ENCODE data around the gene LYL1.

The LYL1 gene

DNA sequence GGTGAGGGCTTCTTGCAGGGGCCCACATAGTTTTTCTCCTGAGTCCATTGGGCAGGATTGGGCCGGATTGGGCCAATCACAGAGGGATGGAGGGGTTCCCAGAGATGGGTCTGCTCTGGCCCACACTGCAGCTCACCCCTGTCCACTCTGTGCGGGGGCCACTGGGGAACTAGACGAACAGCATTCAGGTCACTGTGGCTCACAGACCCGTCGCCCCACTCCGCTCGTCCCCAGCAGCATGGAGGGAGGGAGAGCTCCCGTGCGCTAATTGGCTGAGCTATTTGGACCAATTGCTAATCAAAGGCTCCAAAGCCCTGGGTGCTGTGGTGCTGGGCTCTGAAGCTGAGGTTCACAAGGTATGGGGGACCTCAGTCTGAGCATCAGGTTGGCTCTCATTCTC, 26.7 kb upstream of the LYL1 start:
- DNase-seq (ENCODE audit: low read depth) = no peak

DNA sequence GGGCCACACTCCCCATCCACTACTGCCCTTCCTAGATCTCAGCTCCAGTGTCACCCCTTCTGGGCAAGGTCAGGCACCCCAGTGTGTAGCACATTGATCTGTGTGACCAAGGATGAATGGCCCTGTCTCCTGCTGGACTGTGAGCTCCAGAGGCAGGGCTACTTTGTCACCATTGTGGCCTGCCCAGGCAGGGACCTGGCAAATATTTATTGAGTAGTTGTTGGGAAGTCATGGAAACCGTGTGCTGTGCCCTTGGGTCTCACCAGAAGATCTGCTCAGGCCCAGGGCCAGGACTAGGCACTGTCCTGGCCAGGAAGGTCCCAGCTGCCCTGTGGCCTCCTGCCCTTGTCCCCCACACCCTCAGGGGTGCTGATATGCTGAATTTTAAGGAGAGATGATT, 25.9 kb upstream of the LYL1 start:
- DNase-seq (ENCODE audit: low read depth) = no peak

DNA sequence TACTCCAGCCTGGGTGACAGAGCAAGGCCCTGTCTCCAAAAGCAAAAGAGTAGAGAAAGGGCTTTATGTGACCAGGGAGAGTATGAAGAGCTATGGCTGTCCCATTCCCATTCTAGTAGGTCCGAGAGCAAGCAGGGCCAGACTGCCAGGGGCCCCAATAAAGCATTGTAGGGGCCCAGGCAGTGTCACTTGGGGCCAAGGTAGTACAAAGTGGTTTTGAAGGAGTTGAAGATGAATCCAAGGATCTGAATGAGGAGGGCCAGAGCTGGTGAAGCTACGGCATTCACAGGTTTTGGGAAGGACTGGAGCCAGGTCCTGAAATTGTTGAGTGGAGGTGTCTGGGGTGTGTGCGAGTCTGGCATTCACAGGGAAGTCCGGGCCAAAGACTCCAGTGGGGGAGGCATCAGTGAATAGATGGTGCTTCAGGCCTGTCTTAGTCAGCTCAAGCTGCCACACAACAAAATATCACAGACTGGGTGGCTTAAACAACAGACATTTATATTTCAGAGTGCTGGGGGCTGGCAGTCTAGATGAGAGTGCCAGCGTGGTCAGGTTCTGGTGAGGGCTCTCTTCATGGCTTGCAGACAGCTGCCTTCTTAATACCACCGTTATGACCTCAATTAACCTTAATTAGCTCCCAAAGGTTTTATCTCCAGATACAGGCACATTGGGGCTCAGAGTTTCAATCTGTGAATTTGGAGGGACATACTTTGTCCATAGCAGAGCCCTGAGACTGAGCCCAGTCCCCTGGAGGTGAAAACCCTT, 25.3 kb upstream of the LYL1 start:
- DNase-seq (ENCODE audit: low read depth) = no peak

DNA sequence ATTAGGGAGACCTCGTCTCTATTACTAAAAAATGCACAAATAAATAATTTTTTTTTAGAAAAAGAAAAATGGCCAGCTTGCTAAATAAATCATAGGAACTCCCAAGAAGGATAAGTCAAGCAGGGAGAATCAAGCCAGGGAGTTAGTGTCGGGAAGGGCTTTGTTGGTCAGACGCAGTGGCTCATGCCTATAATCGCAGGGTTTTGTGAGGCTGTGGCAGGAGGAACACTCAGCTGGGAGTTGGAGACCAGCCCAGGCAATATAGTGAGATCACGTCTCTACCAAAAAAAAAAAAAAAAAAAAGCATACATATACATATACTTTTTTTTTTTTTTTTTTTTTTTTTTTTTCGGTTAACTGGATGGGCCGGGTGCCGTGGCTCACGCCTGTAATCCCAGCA, 24.4 kb upstream of the LYL1 start:
- no peak for DNase-seq (ENCODE audit: low read depth)

DNA sequence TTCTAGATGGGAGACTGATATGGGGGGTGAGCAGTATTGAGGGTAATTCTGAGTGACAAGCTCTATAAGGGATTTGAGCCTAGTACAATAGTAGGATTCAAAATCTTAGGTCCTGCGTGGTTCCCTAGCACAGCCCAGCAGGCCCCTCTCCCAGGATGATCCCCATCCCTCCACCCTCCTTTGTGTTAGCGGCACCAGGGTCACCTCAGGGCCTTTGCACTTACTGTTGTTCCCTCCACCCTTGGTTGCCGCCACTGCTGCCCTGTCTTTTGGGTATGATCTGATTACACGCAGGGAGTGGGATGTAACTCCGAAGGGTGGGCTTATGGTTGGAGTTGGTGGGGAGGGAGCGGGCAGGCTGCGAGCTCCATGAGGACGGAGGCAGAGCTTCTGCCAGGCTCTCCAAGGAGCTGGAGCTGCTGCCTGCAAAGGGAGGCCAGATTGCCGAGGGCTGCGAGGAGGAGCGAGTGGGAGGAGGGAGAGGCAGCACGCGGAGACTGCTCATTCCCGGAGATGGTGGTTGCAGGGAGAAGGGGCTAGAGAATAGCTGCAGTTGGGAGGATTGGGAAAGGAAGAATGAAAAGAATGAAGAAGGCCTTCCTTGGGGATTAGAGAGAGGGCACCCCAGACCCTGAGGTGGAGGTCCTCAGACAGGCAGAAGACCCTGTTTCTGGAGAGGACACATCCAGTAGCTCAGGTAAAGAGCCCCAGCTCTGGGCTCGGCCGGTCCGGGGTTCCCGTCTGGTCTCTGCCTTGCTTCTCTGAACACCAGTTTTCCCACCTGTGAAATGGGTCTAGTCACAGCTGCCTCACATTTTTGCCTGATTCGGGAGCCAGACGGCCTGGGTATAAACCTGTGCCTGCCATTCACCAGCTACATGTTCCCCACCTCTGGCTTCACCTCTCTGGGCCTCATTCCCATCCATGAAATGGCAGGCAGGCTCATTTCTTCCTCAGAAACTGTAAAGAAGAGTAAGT, 20.6 kb upstream of the LYL1 start:
- no peak for DNase-seq (ENCODE audit: low read depth)

DNA sequence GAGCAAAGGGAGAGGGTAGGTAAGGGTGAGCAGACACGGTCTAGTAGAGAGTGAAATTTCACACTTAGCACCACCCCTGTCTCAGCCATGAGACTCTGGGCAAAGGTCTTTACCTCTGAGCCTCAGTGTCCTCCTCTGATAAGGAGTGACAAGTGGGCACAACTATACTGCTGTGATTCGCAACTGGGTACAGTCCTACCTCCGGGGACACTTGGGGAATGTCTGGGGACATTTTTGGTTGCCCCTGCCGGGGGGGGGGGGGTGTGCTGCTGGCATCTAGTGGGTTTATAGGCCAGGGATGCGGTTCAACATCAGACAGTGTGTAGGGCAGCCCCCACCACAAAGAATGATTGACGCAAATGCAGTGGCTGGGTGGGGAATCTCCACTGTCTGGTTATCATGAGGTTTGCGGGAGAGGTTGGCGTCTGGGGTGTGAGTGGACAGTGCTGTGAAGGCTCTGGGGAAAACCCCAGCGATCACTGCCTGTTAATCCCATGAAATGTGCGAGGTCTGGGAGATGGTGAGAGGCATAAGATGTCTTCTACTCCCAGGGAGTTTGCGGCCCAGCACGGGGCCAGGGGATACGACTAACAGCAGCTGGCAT, 19.7 kb upstream of the LYL1 start:
- no peak for DNase-seq (ENCODE audit: low read depth)

DNA sequence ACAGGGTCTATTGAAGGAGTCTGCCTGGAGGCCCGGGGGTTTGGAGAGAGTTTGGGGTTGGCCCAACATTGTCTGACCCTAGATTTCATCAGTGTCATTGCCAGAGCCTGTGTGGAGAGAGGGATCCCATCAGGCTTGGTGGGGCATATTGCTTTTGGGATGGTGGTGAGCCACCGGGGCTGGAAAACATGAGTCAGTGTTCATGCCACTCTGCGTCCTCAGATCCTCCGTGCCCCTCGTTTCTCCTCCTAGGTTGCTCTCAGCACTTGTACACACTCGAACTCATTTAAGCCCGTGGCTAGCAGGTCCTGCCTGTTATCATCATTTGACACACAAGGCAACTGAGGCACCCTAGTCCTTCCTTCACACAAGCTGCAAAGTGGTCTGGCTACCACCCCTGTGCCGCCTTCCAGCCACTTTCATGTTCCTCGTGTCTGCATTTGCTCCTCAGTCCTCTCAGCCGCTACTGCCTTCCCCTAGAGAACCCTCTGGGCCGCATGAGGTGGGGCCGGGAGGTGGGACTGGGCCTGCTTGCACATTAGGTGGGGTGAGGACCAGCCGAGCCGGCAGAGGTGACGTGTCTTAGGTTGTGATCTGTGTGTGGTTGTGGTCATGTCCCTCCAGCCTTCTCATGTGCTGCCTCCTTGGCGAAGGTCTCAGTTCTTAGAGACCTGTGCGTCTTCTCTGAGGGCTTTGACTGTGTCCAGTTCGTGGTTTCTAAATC, 19.1 kb upstream of the LYL1 start:
- no peak for DNase-seq (ENCODE audit: low read depth)

DNA sequence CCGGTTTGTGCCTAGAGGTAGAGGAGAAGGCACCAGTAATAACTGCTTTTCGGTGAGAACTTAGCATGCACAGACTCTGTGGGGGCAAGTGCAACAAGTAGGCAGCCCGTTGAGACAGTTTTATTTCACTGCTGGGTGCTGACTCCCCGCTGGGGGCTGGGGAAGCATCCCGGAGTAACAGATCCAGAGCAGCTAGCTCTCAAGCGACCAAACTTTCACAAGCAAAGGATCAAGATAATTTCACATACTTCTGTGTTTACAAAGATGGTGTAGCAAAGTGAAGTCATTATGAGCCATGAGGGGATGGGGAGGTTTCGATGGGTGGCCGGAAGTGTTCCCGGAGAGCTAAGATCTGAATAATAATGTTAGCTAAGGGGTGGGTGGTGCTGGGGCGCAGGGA, 18.2 kb upstream of the LYL1 start:
- no peak for DNase-seq (ENCODE audit: low read depth)

DNA sequence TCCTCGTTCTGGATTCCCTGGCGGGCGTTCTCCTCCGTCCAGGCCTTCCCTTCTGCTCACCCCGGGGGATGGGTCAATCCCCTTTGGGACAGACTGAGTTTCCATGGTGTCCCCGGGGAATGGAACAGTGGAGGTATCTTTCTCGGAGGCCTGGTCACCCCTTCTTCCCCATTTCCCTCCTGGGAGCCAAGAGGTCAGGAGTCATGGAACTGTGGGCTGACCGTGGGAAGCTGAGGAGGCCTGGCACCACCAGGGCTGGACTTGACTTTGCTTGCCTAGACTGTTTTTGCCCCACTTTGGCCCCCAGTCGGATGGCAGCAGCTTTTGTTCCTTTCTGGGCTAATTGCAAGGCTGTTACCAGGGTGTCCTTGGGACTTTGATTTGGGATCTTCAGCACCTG, 17.4 kb upstream of the LYL1 start:
- no peak for DNase-seq (ENCODE audit: low read depth)

DNA sequence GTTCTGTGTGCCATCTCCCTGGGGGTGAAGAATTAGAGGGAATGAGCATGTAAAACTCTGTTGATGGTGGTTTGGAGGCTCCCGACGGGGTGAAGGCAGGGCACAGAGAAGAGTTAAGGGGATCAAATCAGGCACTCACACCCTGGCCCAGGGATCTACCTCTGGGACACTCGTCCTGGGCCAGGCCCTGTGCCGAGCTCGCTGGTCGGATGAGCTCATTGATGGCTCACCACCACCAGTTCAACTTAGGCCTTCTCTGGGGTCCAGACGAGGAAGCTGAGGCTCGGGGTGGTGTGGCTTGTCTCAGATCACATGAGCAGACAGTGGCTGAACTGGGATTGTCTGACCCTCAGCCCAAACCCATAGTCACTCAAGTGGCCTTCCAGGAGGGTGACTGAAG, 17.0 kb upstream of the LYL1 start:
- no peak for DNase-seq (ENCODE audit: low read depth)

DNA sequence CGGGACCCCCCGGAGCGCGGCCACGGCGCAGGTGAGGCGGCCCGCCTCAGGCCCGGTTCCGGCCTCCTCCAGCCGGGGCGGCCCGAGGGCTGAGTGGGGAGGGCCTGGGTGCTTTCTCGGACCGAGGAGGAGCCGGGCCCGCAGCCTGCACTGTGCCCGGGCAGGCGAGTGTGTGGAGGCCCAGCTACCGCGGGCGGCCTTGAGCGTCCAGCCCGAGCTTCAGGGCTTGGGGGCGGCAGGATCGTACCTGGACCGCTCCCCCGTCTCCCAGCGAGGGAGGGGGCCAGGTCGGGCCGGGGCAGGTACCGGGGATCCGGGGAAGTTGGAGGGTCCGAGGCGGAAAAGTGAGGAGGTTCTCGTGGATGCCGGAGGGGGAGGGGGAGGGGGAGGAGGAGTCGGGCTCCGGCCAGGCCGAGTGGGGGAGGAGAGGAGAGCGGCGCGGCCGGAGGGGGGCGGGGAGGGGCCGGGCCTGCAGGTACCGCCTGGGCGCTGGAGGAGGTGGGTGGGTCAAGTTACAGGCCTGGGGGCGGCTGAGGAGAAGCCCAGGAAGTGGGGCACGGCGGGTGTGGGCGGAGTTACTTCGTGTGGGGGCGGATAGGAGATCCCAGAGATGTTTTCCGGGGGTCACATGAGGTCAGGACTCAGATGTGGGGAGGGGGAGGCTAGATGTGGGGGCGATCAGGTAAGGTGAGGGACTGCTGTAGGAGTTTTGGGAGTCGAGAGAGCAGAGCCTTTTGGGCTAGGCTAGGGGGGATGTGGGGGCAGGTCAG, 16.0 kb upstream of the LYL1 start:
- DNase-seq (ENCODE audit: low read depth) = no peak

DNA sequence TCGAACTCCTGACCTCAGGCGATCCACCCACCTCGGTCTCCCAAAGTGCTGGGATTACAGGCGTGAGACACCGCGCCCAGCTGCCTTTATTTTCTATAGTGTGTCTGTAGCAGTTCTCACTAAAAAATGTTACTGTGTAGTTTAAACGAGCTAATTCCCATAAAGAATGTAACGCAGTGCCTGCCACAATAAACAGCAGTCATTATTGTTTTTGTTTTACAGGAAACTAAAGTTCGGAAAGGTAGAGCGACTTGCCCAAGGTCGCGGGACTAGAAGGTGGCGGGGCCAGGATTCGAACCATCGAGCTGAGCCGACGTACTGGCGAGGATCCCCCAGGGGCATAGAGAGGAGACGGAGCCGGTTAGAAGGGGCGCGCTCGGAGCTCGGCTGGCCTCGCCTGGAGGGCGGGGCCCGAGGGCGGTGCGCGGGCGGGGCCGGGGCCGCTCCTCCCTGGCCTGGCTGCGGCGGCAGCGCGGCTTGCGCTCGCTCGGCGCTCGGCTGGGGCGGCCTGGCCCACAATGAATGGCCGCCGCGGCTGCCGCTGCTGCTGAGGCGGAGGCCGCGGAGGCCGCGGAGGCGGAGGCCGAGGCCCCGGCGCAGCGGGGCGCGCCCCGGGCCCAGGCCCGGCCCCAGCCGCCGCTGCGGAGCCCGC, 15.2 kb upstream of the LYL1 start, which contains the start of gene NACC1:
TSS of gene NACC1 (plus strand) at position 493 of the 652 bp plus-strand sequence. CDS start 16,944 bp downstream, outside the sequence.
- DNase-seq (ENCODE audit: low read depth) = peak; percentile 86

DNA sequence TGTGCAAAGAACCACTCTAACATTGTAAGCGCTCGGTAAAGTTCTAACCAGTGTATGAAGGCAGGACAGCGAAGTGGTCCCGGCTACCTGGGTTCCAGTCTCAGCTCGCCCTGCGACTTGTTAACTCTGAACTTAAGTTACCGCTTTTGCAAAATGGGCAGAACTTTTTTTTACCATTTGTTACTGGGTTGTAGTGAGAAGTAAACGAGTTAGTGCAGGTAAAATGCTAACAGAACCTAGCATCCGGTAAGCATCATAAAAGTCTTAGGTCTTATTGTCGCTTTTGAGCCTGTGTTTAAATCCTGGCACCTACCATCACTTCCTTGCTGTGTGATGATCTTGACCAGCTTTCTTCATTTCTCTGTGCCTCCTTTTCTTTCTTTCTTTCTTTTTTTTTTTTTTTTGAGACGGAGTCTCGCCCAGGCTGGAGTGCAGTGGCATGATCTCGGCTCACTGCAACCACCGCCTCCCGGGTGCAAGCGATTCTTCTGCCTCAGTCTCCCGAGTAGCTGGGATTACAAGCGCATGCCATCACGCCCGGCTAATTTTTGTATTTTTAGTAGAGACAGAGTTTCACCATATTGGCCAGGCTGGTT, 14.6 kb upstream of the LYL1 start:
- DNase-seq (ENCODE audit: low read depth) = no peak

DNA sequence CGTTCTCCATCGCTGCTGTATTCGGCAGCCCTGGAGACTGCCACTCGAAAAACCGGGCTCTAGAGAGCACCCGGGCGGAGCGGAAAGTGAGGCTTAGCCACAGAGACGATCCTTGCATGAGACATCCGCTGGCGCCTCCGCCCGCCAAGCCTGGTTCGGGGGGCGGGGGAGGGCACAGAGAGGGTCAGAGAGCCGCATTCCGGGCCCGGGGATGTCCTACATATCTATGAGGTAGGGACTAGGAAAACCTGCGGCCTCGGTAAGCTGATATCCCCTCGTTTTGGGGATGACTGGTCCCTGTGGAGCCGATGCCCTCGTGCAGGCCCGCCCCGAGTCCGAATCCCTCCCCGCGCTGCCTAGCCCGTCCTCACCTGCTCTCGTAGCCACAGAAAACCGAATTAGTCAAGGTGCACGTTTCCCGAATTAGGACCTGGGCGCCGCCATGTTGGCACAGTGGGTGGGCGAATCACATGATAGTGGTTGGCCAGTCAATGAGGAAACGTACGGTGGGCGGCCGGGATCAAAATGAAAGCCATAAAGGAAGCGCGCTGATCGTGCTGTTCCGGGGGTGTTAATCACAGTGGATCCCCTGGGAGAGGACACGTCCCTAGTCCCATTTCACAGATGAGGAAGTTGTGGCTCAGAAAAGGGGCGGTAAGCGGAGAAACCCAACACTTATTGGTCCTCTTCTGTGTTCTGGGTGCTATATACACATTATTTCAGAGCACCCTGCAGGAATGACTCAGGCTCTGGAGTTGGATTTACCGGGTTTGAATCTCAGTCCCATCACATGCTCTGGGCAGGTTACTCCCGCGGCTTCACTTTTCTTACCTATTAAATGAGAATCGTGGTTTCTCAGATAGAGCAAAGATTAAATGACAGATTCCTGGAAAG, 13.9 kb upstream of the LYL1 start, which contains the start of gene TRMT1:
TSS of gene TRMT1 (minus strand) at position 459 of the 894 bp plus-strand sequence. CDS start at position 118, 341 bp downstream.
- DNase-seq (ENCODE audit: low read depth) = peak; percentile 87

DNA sequence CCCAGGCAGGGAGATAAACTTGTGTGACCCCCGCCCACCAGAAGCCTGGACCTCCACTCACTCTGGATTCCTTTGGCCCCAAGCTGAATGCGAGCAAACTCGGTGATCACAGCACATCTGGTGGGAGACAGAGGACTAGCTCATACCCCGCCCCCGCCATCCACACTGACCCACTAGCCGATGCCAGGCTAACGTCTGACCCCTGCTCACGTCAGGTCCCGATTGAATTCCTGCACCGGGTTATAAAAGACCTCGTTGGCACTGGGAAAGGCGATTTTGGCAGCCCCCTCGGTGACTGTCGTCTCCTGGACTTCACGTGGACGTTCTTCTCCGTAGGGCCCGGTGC, 13.3 kb upstream of the LYL1 start:
- DNase-seq (ENCODE audit: low read depth) = no peak

DNA sequence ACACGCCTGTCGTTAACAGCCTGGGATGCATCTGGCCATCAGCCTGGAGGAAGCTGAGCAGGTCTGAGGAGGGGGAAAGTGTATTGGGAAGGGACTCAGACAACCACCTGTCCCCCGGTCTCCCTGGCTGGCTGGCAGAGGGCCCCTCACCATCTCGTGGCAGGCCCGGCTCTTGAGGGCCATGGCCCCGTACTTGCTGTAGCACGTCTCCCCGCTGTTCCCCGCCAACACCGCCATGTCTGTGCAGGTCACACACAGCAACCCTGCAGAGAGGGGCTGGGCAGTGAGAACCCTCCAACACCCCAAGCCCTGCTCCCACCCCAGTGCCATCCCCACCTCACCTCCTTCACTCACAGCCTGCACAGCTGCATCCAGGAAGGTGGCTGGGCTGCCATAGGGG, 9.9 kb upstream of the LYL1 start:
- DNase-seq (ENCODE audit: low read depth) = no peak

DNA sequence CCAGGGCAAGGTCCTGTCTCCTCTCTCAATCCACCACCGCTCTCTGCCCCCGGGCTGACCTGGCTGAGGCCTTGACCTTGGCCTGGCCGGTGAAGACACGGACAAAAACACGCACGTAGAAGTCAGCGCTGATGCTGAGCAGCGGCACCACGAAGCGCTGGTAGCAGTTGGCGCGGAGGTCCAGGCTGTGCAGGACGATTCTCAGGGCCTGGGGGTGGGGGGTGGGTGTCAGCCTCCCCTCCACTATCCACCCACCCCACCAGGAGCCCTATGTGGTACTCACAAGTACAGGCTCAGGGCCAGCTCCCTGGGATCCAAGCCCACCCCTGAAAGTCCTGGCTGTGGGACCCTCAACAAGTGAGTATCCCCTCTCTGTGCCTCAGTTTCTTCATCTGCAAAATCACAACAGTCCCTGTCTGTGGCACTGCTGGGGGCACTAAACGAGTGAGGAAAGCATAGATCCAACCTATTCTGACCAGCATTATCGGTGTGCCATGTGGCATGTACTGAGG, 7.5 kb upstream of the LYL1 start:
- DNase-seq (ENCODE audit: low read depth) = no peak

DNA sequence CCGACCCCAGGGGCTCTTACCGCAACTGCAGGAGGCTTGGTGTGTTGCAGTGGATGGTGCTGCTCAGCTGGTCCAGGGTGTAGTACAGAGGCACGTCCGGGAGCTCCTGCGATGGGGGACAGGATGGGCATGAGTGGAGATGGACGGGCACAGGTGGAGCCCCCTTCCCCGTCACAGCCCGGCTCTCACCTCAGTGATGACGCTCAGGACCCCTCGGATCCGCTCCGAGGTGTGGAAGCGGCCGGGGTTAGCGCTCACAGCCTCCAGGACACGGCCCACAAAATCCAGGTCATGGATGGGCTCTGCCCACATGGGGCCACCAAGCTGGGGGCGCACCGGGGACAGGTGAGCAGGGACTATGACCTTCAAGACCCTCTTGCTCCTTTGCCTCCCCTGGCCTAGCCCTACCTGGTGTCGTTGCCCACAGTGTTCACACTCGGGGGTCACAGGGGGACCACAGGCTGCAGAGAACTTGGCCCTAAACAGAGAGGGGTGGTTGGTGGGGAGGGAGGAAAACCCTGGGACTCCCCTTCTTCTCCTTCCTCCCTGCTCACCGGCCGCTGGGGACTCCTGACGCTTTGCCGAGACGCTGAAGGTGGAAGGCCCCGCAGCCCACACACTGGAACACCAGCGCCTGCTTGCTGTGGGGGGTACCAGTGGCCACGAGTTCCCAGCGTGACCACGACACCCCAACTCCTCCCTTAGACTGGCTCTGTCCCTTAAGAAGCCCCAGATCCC, 6.9 kb upstream of the LYL1 start:
- DNase-seq (ENCODE audit: low read depth) = no peak

Data from activated T-helper 9 cell treated with anti-CD3 and anti-CD28 coated beads, Interleukin-2, amount 50 U/mL, for 16 hours (primary cell).